Neural progenitor cell (in vitro differentiated cells): ENCODE measurements around the gene NLRP9. TPM values are rescaled to one million over a fixed set of nuclear protein-coding genes. Genes with fewer than 3 reads are reported as not detected.

Source experiments
- DNase-seq: peaks from one replicate; pipeline ENCODE4 v3.0.0-alpha.2; 2016; ENCODE audit warnings: low spot score
- H2AFZ ChIP-seq: fragments of 200-600 bp; sonication (generic); replicated peaks from 2 replicates; pipeline ENCODE4 v1.6.1; 2016; ENCODE audit warnings: antibody characterized with exemption
- H3F3A ChIP-seq: fragments of 200-600 bp; sonication (generic); 2 replicates; pipeline ENCODE4 v1.6.1; 2016; ENCODE audit warnings: antibody characterized with exemption, low read depth
- H3K27ac ChIP-seq: fragments of 200-600 bp; sonication (generic); 2 replicates; pipeline ENCODE4 v1.5.1; 2016; ENCODE audit warnings: mild to moderate bottlenecking
- H3K27me3 ChIP-seq: fragments of 200-600 bp; sonication (generic); 2 replicates; pipeline ENCODE4 v1.6.1; 2016; ENCODE audit warnings: mild to moderate bottlenecking, moderate library complexity
- H3K36me3 ChIP-seq: fragments of 200-600 bp; sonication (generic); 2 replicates; pipeline ENCODE4 v1.5.1; 2016
- H3K4me1 ChIP-seq: fragments of 200-600 bp; sonication (generic); 2 replicates; pipeline ENCODE4 v1.6.1; 2016; ENCODE audit warnings: mixed run types
- H3K4me2 ChIP-seq: fragments of 200-600 bp; sonication (generic); 2 replicates; pipeline ENCODE4 v1.6.1; 2016
- H3K4me3 ChIP-seq: fragments of 200-600 bp; sonication (generic); 2 replicates; pipeline ENCODE4 v1.5.1; 2016
- H3K79me2 ChIP-seq: fragments of 200-600 bp; sonication (generic); 2 replicates; pipeline ENCODE4 v1.6.1; 2016; ENCODE audit warnings: low read depth
- H3K9ac ChIP-seq: fragments of 200-600 bp; sonication (generic); 2 replicates; pipeline ENCODE4 v1.6.1; 2016
- H3K9me3 ChIP-seq: fragments of 200-600 bp; sonication (generic); 2 replicates; pipeline ENCODE4 v1.5.1; 2016; ENCODE audit warnings: low read depth
- H4K20me1 ChIP-seq: fragments of 200-600 bp; sonication (generic); 2 replicates; pipeline ENCODE4 v1.6.1; 2016; ENCODE audit warnings: low read depth
- H3K27ac Mint-ChIP-seq: 3 replicates; pipeline ENCODE4 v1.8.0; 2021; ENCODE audit warnings: mixed read lengths
- H3K27me3 Mint-ChIP-seq: 2 replicates; pipeline ENCODE4 v1.8.0; 2022; ENCODE audit warnings: low read depth, mild to moderate bottlenecking, inconsistent platforms, moderate library complexity, mixed read lengths; ENCODE audit not compliant: insufficient read depth
- H3K36me3 Mint-ChIP-seq: 3 replicates; pipeline ENCODE4 v1.8.0; 2021; ENCODE audit warnings: mixed read lengths
- H3K4me1 Mint-ChIP-seq: 3 replicates; pipeline ENCODE4 v1.8.0; 2021; ENCODE audit warnings: mixed read lengths
- H3K4me3 Mint-ChIP-seq: 3 replicates; pipeline ENCODE4 v1.8.0; 2021; ENCODE audit warnings: mild to moderate bottlenecking, moderate library complexity, mixed read lengths
- H3K9me3 Mint-ChIP-seq: 3 replicates; pipeline ENCODE4 v1.8.0; 2020; ENCODE audit warnings: mixed read lengths
- CTCF ChIP-seq: fragments of 200-600 bp; sonication (generic); IDR thresholded peaks from 2 replicates; pipeline ENCODE4 v1.5.1; 2017; ENCODE audit warnings: antibody characterized with exemption, mild to moderate bottlenecking
- EZH2 ChIP-seq: fragments of 200-600 bp; sonication (generic); IDR thresholded peaks from 2 replicates; pipeline ENCODE4 v1.6.1; 2017; ENCODE audit warnings: antibody characterized with exemption, mild to moderate bottlenecking, moderate library complexity
- EZH2phosphoT487 ChIP-seq: fragments of 200-600 bp; sonication (generic); IDR thresholded peaks from 2 replicates; pipeline ENCODE4 v1.6.1; 2017; ENCODE audit warnings: antibody characterized with exemption
- total RNA-seq: library from RNA; depleted of rRNA; stranded (reverse); fragments of >200 nt; gene quantifications from 2 replicates; pipeline ENCODE4 v1.2.3, GENCODE V29; 2015; ENCODE audit warnings: low replicate concordance

Gene NLRP9
- total RNA-seq, 1 donor from 2014 or later: not detected

- H3K27ac ChIP-seq: no peak overlapping the region
- no peak overlapping the region for H3K4me2 ChIP-seq
- Mint-ChIP-seq H3K36me3 (peaks cover 5% of the 10 kb centered on the region), H3K4me3 (no peak overlapping the region), H3K9me3 (no peaks in the 10 kb centered on the region), H3K4me1 (no peaks in the 10 kb centered on the region), H3K27me3 (no peaks in the 10 kb centered on the region), H3K27ac (no peak overlapping the region)
- TF ChIP-seq EZH2phosphoT487: no peak
- TF ChIP-seq EZH2: no peak
- no peak overlapping the region for H2AFZ ChIP-seq
- DNase-seq: no peak
- no peaks in the 10 kb centered on the region for H3K36me3 ChIP-seq
- H3K9ac ChIP-seq: no peak overlapping the region
- H3K9me3 ChIP-seq: no peaks in the 10 kb centered on the region
- peaks cover 23% of the 10 kb centered on the region for H3K79me2 ChIP-seq
- peaks cover 13% of the 10 kb centered on the region for H4K20me1 ChIP-seq
- no peaks in the 10 kb centered on the region for H3K4me1 ChIP-seq
- no peak overlapping the region for H3K4me3 ChIP-seq
- no peaks in the 10 kb centered on the region for H3F3A ChIP-seq
- H3K27me3 ChIP-seq: no peaks in the 10 kb centered on the region
These were observed 54.5 kb downstream of the NLRP9 start for GRCh38 chr19:55683449-55684261.

- peaks cover 44% of the 10 kb centered on the region for H3K79me2 ChIP-seq
- DNase-seq: no peak
- H3K4me3 ChIP-seq: no peak overlapping the region
- H3K27ac ChIP-seq: no peak overlapping the region
- no peaks in the 10 kb centered on the region for H3K27me3 ChIP-seq
- H3K27me3 Mint-ChIP-seq: peaks cover 2% of the 10 kb centered on the region
- TF ChIP-seq EZH2phosphoT487 (no peak), EZH2 (no peak), CTCF (no peak)
- no peak overlapping the region for H3K9ac ChIP-seq
- H3K4me1 ChIP-seq: peaks cover 5% of the 10 kb centered on the region
- H3K4me1 Mint-ChIP-seq: peaks cover 4% of the 10 kb centered on the region
- H4K20me1 ChIP-seq: peaks cover 23% of the 10 kb centered on the region
- no peaks in the 10 kb centered on the region for H3F3A ChIP-seq
- peaks cover 5% of the 10 kb centered on the region for H3K36me3 Mint-ChIP-seq
- H2AFZ ChIP-seq: no peak overlapping the region
- H3K4me2 ChIP-seq: no peak overlapping the region
- H3K4me3 Mint-ChIP-seq: no peak overlapping the region
- H3K36me3 ChIP-seq: no peaks in the 10 kb centered on the region
- no peak overlapping the region for H3K27ac Mint-ChIP-seq
- no peaks in the 10 kb centered on the region for H3K9me3 Mint-ChIP-seq
- H3K9me3 ChIP-seq: no peaks in the 10 kb centered on the region
These were observed 56.8 kb downstream of the NLRP9 start for GRCh38 chr19:55681131-55682092.

GRCh38 chr19:55680339-55681130 lies 57.7 kb downstream of the NLRP9 start:
- Histone ChIP-seq H3K4me3 (no peak overlapping the region), H3K27me3 (no peaks in the 10 kb centered on the region), H4K20me1 (peaks cover 27% of the 10 kb centered on the region), H3K9me3 (no peaks in the 10 kb centered on the region), H2AFZ (no peak overlapping the region), H3F3A (no peaks in the 10 kb centered on the region), H3K27ac (no peak overlapping the region), H3K79me2 (peaks cover 53% of the 10 kb centered on the region), H3K36me3 (no peaks in the 10 kb centered on the region), H3K9ac (no peak overlapping the region), H3K4me2 (no peak overlapping the region), H3K4me1 (peaks cover 10% of the 10 kb centered on the region)
- H3K4me3 Mint-ChIP-seq: no peak overlapping the region
- H3K36me3 Mint-ChIP-seq: peaks cover 8% of the 10 kb centered on the region
- no peak overlapping the region for H3K27ac Mint-ChIP-seq
- H3K9me3 Mint-ChIP-seq: no peaks in the 10 kb centered on the region
- no peak for DNase-seq
- TF ChIP-seq EZH2phosphoT487 (no peak), CTCF (no peak), EZH2 (no peak)
- H3K4me1 Mint-ChIP-seq: peaks cover 11% of the 10 kb centered on the region
- H3K27me3 Mint-ChIP-seq: peaks cover 4% of the 10 kb centered on the region
